Hair follicular keratinocyte (primary cell): ENCODE measurements around the gene MAP7D2. TPM values are rescaled to one million over a fixed set of nuclear protein-coding genes. Genes with fewer than 3 reads are reported as not detected.

Experiments
- total RNA-seq: library from RNA; depleted of rRNA; stranded (reverse); fragments of >200 nt; gene quantifications from 2 replicates; pipeline ENCODE4 v1.2.3, GENCODE V29; 2015

Gene MAP7D2
- total RNA-seq = 0.62 and 1.1 TPM in 2 replicates

GRCh38 chrX:20116577-20117240 lies at the start of gene MAP7D2:
MAP7D2 (minus strand) TSS chrX:20116907; CDS start chrX:20116879, 28 bp downstream.

GRCh38 chrX:20141281-20142220 lies 24.8 kb upstream of the MAP7D2 start, which contains the start of gene EIF1AX:
EIF1AX (minus strand) TSS chrX:20141838; CDS start chrX:20141640, 198 bp downstream.

GRCh38 chrX:19990556-19991349 lies 126.0 kb downstream of the MAP7D2 start, which contains the start of gene BCLAF3:
BCLAF3 (minus strand) TSS chrX:19991061; CDS start chrX:19970264, 20,797 bp downstream.

Other genes with a start within 250 kb of the MAP7D2 start
- 8.8 and 22.6 TPM in 2 replicates for gene SH3KBP1, start 229.3 kb downstream of the MAP7D2 start, total RNA-seq
- 1.5 and 2.1 TPM in 2 replicates for gene BCLAF3, start 125.8 kb downstream of the MAP7D2 start, total RNA-seq
- gene EIF1AX, start 24.9 kb upstream of the MAP7D2 start, total RNA-seq = 33.4 and 52.6 TPM in 2 replicates
- 22.0 and 24.4 TPM in 2 replicates for gene RPS6KA3, start 150.0 kb upstream of the MAP7D2 start, total RNA-seq